Effector memory CD4-positive, alpha-beta T cell (primary cell): ENCODE measurements around the gene SLC39A13.

ENCODE experiments used
- DNase-seq, 3 donors: peaks; one replicate each; pipeline ENCODE4 v3.0.0-alpha.2; 2020
- H3K27ac ChIP-seq: 2 replicates; pipeline ENCODE4 v1.7.0; 2013; ENCODE audit warnings: mild to moderate bottlenecking, low read length, moderate library complexity; ENCODE audit not compliant: insufficient read depth, poor library complexity, severe bottlenecking
- H3K27me3 ChIP-seq: replicated peaks from 2 replicates; pipeline ENCODE4 v1.7.0; 2013; ENCODE audit warnings: mild to moderate bottlenecking, low read length; ENCODE audit not compliant: insufficient read depth, control insufficient read depth, poor library complexity, severe bottlenecking
- H3K36me3 ChIP-seq: 2 replicates; pipeline ENCODE4 v1.7.0; 2013; ENCODE audit warnings: mild to moderate bottlenecking, low read length, moderate library complexity; ENCODE audit not compliant: control insufficient read depth, insufficient read depth
- H3K4me1 ChIP-seq: 2 replicates; pipeline ENCODE4 v1.7.0; 2013; ENCODE audit warnings: low read length, mild to moderate bottlenecking; ENCODE audit not compliant: control insufficient read depth, insufficient read depth, poor library complexity, severe bottlenecking
- H3K4me3 ChIP-seq: 2 replicates; pipeline ENCODE4 v1.7.0; 2013; ENCODE audit warnings: low read length, low read depth, mild to moderate bottlenecking; ENCODE audit not compliant: insufficient read depth, poor library complexity, severe bottlenecking
- H3K9me3 ChIP-seq: 2 replicates; pipeline ENCODE4 v1.7.0; 2013; ENCODE audit warnings: mild to moderate bottlenecking, low read length, moderate library complexity; ENCODE audit not compliant: control insufficient read depth

SLC39A13 gene

DNA sequence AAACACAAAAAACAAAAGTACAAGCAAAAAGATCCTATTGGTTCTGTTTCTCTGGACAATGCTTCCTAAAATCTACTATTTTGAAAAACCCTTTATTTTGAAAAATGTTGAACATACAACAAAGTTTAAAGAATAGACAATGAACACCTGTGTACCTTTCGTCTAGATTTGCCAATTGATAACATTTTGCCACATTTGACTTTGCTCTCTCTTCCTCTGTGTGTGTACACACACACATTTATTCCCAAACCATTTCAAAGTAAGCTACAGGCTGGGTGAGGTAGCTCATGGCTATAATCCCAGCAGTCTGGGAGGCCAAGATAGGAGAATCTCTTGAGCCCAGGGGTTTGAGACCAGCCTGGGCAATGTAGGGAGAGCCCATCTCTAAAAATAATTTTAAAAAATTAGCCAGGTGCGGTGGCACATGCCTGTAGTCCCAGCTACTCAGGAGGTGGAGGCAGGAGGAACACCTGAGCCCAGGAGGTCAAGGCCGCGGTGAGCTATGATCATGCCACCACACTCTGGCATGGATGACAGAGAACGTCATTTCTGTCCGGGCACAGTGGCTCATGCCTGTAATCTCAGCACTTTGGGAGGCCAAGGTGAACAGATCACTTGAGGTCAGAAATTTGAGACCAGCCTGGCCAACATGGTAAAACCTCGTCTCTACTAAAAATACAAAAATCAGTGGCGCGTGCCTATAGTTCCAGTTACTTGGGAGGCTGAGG, 23.1 kb downstream of the SLC39A13 start:
- H3K27me3 ChIP-seq = no peaks in the 10 kb centered on the region
- no peak overlapping the region for H3K27ac ChIP-seq
- no peaks in the 10 kb centered on the region for H3K36me3 ChIP-seq
- H3K4me3 ChIP-seq = no peak overlapping the region
- H3K4me1 ChIP-seq = no peaks in the 10 kb centered on the region
- H3K9me3 ChIP-seq = no peaks in the 10 kb centered on the region
- DNase-seq = no peak

- H3K4me3 ChIP-seq = no peak overlapping the region
- no peaks in the 10 kb centered on the region for H3K36me3 ChIP-seq
- no peaks in the 10 kb centered on the region for H3K27me3 ChIP-seq
- no peak overlapping the region for H3K27ac ChIP-seq
- H3K4me1 ChIP-seq = no peaks in the 10 kb centered on the region
- no peak for DNase-seq
- H3K9me3 ChIP-seq = no peaks in the 10 kb centered on the region
These were observed 24.8 kb downstream of the SLC39A13 start for GRCh38 chr11:47433157-47433556.

- H3K36me3 ChIP-seq = no peaks in the 10 kb centered on the region
- H3K4me1 ChIP-seq = no peaks in the 10 kb centered on the region
- H3K27ac ChIP-seq = no peak overlapping the region
- DNase-seq = no peak
- H3K27me3 ChIP-seq = no peaks in the 10 kb centered on the region
- no peak overlapping the region for H3K4me3 ChIP-seq
- no peaks in the 10 kb centered on the region for H3K9me3 ChIP-seq
These were observed 25.8 kb downstream of the SLC39A13 start for GRCh38 chr11:47434011-47434786.

- no peak overlapping the region for H3K27ac ChIP-seq
- H3K4me1 ChIP-seq = no peaks in the 10 kb centered on the region
- H3K4me3 ChIP-seq = no peak overlapping the region
- H3K36me3 ChIP-seq = no peaks in the 10 kb centered on the region
- no peaks in the 10 kb centered on the region for H3K9me3 ChIP-seq
- no peaks in the 10 kb centered on the region for H3K27me3 ChIP-seq
- DNase-seq = no peak
These were observed 27.3 kb downstream of the SLC39A13 start for GRCh38 chr11:47435687-47436086.

GRCh38 chr11:47436726-47437125, 28.3 kb downstream of the SLC39A13 start:
- Histone ChIP-seq H3K4me3 (no peak overlapping the region), H3K27ac (no peak overlapping the region), H3K27me3 (no peaks in the 10 kb centered on the region), H3K4me1 (no peaks in the 10 kb centered on the region), H3K9me3 (no peaks in the 10 kb centered on the region), H3K36me3 (no peaks in the 10 kb centered on the region)
- DNase-seq = no peak

DNA sequence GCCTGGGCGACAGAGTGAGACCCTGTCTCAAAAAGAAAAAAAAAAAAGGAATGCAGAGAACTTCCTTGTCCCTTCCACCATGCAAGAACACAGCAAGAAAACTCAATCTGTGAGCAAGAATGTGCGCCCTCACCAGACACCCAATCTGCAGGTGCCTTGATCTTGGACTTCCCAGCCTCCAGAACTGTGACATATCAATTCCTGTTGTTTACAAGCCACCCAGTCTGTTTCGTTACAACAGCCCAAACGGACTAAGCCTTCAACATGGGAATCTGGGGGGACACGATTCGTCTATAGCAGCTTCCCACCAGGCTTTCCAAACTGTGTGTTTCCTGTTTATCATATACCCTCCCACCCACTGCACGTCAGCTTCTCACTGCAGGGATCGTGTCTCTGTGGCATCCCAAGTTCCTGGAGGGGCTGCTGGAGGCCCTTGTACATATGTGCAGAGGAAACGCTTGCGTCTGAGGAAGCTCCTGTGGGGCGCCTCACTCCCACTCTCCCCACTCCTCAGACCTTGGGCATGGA, 28.9 kb downstream of the SLC39A13 start:
- H3K4me3 ChIP-seq = no peak overlapping the region
- no peak for DNase-seq
- H3K4me1 ChIP-seq = no peaks in the 10 kb centered on the region
- H3K27me3 ChIP-seq = no peaks in the 10 kb centered on the region
- H3K9me3 ChIP-seq = no peaks in the 10 kb centered on the region
- no peak overlapping the region for H3K27ac ChIP-seq
- H3K36me3 ChIP-seq = no peaks in the 10 kb centered on the region

DNA sequence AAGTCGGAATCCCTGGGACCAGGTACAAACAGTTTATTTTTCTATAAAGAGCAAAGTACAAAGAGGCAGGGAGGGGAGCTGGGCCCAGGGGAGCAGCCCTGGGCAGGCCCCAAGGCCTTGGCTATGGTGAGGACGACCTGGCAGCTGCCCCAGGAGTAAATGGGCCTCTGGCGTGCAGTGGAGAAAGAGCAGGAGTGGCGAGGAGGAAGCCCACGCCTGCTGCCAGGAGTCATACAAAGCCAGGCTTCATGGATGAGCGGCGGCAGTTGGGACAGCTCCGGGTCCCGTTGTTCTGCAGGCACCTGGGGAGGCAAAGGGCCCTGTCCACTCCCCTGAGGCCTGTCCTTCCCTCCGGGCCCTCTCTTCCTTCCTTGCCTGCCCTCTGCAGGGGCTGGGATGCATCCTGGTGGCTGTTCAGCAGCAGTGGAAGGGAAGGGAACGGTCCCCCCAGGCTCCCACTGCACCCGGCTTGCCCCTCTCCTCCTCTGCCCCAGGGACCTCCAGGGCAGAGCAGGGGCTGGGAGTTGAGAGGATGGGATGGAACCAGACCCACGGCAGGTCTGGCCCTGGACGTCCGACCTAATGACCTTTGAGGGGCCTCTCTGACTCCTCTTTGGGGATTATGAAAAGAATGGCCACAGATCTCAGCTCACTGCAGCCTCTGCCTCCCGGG, 29.5 kb downstream of the SLC39A13 start:
- DNase-seq = no peak
- H3K4me3 ChIP-seq = no peak overlapping the region
- H3K36me3 ChIP-seq = no peaks in the 10 kb centered on the region
- no peak overlapping the region for H3K27ac ChIP-seq
- H3K9me3 ChIP-seq = no peaks in the 10 kb centered on the region
- H3K27me3 ChIP-seq = no peaks in the 10 kb centered on the region
- H3K4me1 ChIP-seq = no peaks in the 10 kb centered on the region

DNA sequence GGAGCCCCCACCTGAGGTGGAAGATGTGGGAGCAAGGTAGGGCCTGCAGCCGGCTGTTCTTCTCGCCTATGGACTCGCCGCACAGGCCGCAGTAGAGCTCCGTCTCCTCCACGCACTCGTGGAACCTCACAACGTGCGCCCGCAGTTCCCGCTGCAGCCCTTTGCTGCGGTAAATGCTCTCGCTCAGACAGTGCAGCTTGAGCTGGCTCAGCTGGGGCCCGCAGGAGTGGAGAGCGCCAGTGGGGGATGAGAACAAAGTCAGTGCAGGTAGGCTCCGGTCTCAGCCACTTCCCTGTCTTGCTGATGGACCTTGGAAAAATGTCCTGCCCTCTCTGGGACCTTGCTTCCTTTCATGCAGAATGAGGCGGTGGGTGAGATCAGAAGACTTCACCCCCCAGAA, 30.3 kb downstream of the SLC39A13 start:
- Histone ChIP-seq H3K36me3 (no peaks in the 10 kb centered on the region), H3K27me3 (no peaks in the 10 kb centered on the region), H3K4me1 (no peaks in the 10 kb centered on the region), H3K9me3 (no peaks in the 10 kb centered on the region), H3K4me3 (no peak overlapping the region), H3K27ac (no peak overlapping the region)
- DNase-seq = no peak

DNA sequence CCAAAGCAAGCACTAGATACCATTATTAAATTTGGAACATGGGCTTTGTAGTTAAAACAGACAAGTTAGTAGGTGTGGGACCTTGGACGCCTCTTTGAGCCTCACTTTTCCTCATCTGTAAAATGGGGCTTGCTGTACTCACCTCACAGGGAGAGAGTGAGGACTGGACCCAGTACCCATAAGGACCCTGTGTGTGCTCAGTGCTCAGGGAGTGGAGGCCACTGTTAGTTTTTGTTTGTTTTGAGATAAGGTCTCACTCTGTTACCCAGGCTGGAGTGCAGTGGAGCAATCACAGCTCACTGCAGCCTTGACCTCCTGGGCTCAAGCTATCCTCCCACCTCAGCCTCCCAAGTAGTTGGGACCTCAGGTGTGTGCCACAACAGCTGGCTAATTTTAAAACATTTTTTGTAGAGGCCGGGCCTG, 31.7 kb downstream of the SLC39A13 start:
- H3K27me3 ChIP-seq = no peaks in the 10 kb centered on the region
- no peak for DNase-seq
- no peaks in the 10 kb centered on the region for H3K36me3 ChIP-seq
- H3K4me1 ChIP-seq = no peaks in the 10 kb centered on the region
- H3K27ac ChIP-seq = no peak overlapping the region
- no peak overlapping the region for H3K4me3 ChIP-seq
- no peaks in the 10 kb centered on the region for H3K9me3 ChIP-seq

DNA sequence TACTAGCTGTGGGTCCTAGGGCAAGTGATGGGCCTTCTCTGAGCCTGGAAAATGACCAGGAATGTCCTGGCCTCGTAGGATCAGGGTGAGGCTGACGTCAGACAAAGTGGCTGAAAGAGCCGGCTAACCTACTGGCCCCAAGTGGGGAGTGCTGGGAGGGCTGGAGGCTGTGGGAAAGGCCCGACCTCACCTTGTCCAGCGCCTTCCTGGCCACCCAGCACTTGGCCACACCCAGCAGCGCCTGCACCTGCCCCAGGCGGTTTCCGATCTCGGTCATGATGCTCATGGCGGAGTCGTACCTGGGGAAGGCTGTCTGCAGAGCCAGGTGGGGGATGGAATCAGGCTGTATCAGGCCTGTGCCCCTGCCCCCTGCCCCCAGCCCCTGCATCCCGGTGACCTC, 33.0 kb downstream of the SLC39A13 start:
- Histone ChIP-seq H3K4me1 (no peaks in the 10 kb centered on the region), H3K27ac (no peak overlapping the region), H3K36me3 (no peaks in the 10 kb centered on the region), H3K9me3 (no peaks in the 10 kb centered on the region), H3K27me3 (no peaks in the 10 kb centered on the region), H3K4me3 (no peak overlapping the region)
- DNase-seq = no peak
